HG03066 (cell line): ENCODE data around the gene GPR143.

Experiments used
- ATAC-seq: cut with Tn5 transposase; IDR thresholded peaks from one replicate; pipeline ENCODE4 v1.9.1; 2021; ENCODE audit warnings: low read depth; ENCODE audit not compliant: unreplicated experiment

Gene GPR143

DNA sequence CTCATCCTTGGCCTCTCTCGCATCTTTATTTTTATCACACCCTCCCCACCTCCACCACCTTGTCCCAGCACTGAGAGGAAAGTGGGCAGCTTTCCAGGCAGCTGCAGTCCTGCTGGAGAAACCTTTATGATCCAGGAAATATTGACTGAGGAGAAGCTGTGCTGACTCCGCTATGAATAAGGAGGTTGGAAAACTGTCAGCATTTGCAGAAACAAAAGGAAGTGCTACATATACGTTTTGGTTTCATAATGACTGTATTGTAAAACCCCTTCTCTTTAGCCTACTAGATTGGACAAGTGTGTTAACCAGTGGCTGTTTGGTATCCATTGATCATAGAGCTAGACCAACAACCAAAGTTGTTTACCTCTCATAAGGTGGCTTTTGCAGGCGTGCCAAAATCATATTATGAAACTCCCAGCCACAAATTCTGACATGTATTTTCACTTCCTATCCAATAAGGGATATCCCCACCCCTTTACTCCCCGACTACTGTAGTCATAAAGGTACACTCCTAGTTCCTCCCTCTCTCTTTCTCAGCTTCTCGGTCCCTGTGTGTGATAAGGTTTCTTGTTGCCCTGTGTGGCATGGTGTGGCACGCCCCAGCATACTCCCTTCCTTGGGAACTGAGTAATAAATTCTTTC is 88.4 kb downstream of the GPR143 start:
- ATAC-seq = peak; percentile 98

DNA sequence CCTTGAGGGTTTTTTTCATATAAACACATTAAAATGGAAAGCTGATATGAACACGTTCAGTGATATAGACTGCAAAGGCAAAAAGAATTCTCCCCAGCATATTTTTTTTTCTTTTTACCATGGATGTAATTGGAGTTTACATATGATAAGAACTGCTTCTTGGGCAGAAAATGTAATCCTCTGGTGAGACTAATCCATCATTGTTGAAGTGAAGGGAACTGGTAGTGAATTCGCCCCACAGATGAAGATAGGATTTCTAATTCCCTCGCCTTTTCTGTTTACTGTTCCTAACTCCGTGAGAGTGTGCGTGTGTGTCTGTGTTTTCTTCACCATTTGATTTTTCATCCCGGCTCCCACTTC is 88.9 kb downstream of the GPR143 start:
- ATAC-seq = no peak

- ATAC-seq = no peak
These were observed 89.3 kb downstream of the GPR143 start for GRCh38 chrX:9676306-9676705.
